Kidney (tissue), 14 donors: ENCODE results near the gene NOSIP. TPM values are rescaled to one million over a fixed set of nuclear protein-coding genes. Genes with fewer than 3 reads are reported as not detected.

Experiments used
- DNase-seq, 5 donors: peaks; one replicate each; pipeline ENCODE4 v3.0.0-alpha.2; 2013 to 2020
- FAIRE-seq: peaks from 2 replicates; lab custom pipeline; 2012; peaks lifted over from hg19 to GRCh38; lab: Jason Lieb, UNC
- H3K27ac ChIP-seq, 2 donors: one replicate each; pipeline ENCODE4 v1.7.0; 2013; ENCODE audit warnings: low read depth in 2 of 2, low read length in 2 of 2, inconsistent platforms in 1 of 2
- H3K27me3 ChIP-seq: one replicate; pipeline ENCODE4 v1.7.1; 2013; ENCODE audit warnings: low read length, inconsistent platforms; ENCODE audit not compliant: control insufficient read depth, insufficient read depth
- H3K36me3 ChIP-seq, 3 donors: one replicate each; pipeline versions ENCODE4 v1.7.0 to v1.7.1; 2013; ENCODE audit warnings: low read length in 3 of 3, control low read depth in 1 of 3, inconsistent platforms in 1 of 3; ENCODE audit not compliant: insufficient read depth in 3 of 3, control insufficient read depth in 2 of 3
- H3K4me1 ChIP-seq, 3 donors: one replicate each; pipeline versions ENCODE4 v1.7.0 to v1.7.1; 2013; ENCODE audit warnings: low read length in 3 of 3, inconsistent platforms in 1 of 3, low read depth in 1 of 3; ENCODE audit not compliant: control insufficient read depth in 2 of 3, insufficient read depth in 2 of 3
- H3K4me3 ChIP-seq, 3 donors: one replicate each; pipeline versions ENCODE4 v1.7.0 to v1.8.1; 2013; ENCODE audit warnings: low read length in 3 of 3, control low read depth in 1 of 3, inconsistent platforms in 1 of 3
- H3K9ac ChIP-seq, 3 donors: one replicate each; pipeline versions ENCODE4 v1.7.0 to v1.7.1; 2013; ENCODE audit warnings: low read length in 3 of 3, control low read depth in 1 of 3, inconsistent platforms in 1 of 3
- H3K9me3 ChIP-seq, 3 donors: one replicate each; pipeline versions ENCODE4 v1.7.0 to v1.7.1; 2013; ENCODE audit warnings: low read length in 3 of 3, control low read depth in 1 of 3, inconsistent platforms in 1 of 3; ENCODE audit not compliant: control insufficient read depth in 2 of 3, insufficient read depth in 1 of 3
- intact Hi-C: fragments of 100-400 bp; cut with DNase I; formaldehyde crosslinking; loops from one replicate; pipeline ENCODE4 v1.11.1; 2022
- polyA plus RNA-seq: library from polyadenylated mRNA; stranded (reverse); fragments of 350-450 nt; fragmentation: Illumina TruSeq; extraction: RNeasy Lipid Tissue Mini Kit (QIAGEN cat#74804); gene quantifications from one replicate; pipeline ENCODE4 v1.2.3, GENCODE V29; 2014; ENCODE audit warnings: low read depth, low replicate concordance; ENCODE audit not compliant: insufficient read depth
- total RNA-seq: library from RNA; stranded (reverse); fragmentation: NEBNext Ultra II Directional; extraction: Animal tissue kit (Norgen Biotek cat#: 25700); gene quantifications from one replicate; pipeline ENCODE4 v1.2.1, GENCODE V29; 2021
- TF ChIP-seq, protein P1 (sequence below): IDR thresholded peaks from 3 replicates; pipeline ENCODE4 v1.5.1; 2012; ENCODE audit warnings: mild to moderate bottlenecking, moderate library complexity, borderline replicate concordance; ENCODE audit not compliant: insufficient read depth; ENCODE audit errors: extremely low read depth
- donor health status: control.
- donor health status: control.
- donor health status: control.
- donor health status: control.
- donor health status: control.
- donor health status: DM: yes; HTN: yes; CAD: no.
- donor health status: Normal renal cell carcinoma (clear cell type).

NOSIP gene
- total and polyA plus RNA-seq, 2 donors from 2014 or later, result 52.8 to 122 TPM

DNA sequence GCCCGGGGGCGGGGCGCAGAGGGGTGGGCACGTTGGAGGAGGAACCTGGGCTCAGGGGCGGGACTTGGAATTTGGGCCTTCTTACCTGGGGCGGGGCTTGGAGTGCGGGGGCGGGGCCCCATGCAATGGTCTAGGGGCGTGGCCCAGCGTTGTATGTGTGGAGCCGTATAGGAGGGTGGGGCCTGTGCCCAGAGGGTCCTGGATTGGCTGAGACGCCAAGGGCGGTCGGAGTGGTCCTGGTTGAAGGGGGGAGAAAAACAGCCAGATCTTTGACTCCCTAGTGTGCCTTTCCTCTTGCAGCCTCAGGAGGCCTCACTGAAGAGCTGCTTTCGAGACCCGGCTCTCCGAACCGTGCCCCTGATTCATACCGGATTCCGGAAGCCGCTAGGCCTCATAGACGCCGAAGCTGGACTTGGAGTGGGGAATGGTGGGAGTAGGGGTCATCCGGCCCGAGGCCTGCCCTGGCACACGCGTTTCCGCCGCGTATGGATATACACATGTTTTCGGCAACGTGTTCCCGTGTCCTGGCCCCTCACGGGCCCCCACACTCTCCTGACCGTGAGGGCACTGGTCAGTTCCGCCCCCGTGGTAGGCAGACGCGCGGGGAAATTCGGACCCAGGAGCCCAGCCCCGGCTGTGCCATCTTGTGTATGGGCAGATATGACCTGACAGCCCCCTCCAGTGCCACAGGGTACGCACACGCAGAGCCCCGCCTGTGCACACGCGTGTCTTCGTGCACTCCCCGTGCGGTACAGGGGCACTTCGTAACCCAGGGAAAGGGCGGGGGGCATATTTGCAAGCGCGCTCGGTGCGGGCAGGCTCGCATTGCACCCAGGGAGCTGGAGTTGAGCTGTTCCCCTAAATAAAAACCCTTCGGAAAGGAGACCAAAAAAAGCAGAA lies 10.0 kb upstream of the NOSIP start:
- Histone ChIP-seq H3K4me3 (peak overlapping the region; percentile 50 to 88 (median 79)), H3K9me3 (no peaks in the 10 kb centered on the region), H3K27ac (peak overlapping the region; percentile 86 to 91), H3K27me3 (no peaks in the 10 kb centered on the region), H3K4me1 (peaks cover 0 to 15% (median 0%) of the 10 kb centered on the region in 3 donors), H3K9ac (peak overlapping the region; percentile 11 to 96 (median 89)), H3K36me3 (peaks cover 0 to 10% (median 0%) of the 10 kb centered on the region in 3 donors)
- DNase-seq, result peak; percentile 98 to 99 (median 98)
- FAIRE-seq, result no peak
- intact Hi-C loops, result no loop called here
- TF ChIP-seq, protein P1, sequence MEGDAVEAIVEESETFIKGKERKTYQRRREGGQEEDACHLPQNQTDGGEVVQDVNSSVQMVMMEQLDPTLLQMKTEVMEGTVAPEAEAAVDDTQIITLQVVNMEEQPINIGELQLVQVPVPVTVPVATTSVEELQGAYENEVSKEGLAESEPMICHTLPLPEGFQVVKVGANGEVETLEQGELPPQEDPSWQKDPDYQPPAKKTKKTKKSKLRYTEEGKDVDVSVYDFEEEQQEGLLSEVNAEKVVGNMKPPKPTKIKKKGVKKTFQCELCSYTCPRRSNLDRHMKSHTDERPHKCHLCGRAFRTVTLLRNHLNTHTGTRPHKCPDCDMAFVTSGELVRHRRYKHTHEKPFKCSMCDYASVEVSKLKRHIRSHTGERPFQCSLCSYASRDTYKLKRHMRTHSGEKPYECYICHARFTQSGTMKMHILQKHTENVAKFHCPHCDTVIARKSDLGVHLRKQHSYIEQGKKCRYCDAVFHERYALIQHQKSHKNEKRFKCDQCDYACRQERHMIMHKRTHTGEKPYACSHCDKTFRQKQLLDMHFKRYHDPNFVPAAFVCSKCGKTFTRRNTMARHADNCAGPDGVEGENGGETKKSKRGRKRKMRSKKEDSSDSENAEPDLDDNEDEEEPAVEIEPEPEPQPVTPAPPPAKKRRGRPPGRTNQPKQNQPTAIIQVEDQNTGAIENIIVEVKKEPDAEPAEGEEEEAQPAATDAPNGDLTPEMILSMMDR, result no peak

DNA sequence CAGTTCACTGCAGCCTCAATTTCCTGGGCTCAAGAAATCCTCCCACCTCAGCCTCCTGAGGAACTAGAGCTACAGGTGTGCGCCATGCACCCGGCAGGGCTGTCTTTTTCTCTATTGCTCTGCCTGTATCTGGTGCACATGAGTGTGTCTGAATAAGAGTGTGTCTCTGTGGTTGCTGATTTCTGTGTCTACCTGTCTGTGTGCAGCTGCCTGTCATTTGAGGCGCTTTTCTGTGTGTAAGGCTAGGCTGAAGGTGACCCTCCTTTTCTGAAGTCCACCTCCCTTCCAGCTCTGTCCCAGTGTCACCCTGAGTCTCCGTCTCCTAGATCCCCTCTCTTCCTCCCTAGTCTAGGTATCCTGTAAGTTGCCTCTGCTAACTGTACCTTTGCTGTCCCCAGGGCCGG lies 9.1 kb upstream of the NOSIP start:
- DNase-seq (no peak), FAIRE-seq (no peak)
- no peak overlapping the region for H3K9ac ChIP-seq
- intact Hi-C loops, result no loop called here
- H3K27me3 ChIP-seq, result no peaks in the 10 kb centered on the region
- peaks cover 0 to 15% (median 0%) of the 10 kb centered on the region in 3 donors for H3K4me1 ChIP-seq
- H3K9me3 ChIP-seq, result no peaks in the 10 kb centered on the region
- TF ChIP-seq, protein P1, result no peak
- H3K36me3 ChIP-seq, result peaks cover 0 to 8% (median 0%) of the 10 kb centered on the region in 3 donors
- no peak overlapping the region for H3K4me3 ChIP-seq
- H3K27ac ChIP-seq, result peak overlapping the region in 1 of 2 donors; percentile 41

DNA sequence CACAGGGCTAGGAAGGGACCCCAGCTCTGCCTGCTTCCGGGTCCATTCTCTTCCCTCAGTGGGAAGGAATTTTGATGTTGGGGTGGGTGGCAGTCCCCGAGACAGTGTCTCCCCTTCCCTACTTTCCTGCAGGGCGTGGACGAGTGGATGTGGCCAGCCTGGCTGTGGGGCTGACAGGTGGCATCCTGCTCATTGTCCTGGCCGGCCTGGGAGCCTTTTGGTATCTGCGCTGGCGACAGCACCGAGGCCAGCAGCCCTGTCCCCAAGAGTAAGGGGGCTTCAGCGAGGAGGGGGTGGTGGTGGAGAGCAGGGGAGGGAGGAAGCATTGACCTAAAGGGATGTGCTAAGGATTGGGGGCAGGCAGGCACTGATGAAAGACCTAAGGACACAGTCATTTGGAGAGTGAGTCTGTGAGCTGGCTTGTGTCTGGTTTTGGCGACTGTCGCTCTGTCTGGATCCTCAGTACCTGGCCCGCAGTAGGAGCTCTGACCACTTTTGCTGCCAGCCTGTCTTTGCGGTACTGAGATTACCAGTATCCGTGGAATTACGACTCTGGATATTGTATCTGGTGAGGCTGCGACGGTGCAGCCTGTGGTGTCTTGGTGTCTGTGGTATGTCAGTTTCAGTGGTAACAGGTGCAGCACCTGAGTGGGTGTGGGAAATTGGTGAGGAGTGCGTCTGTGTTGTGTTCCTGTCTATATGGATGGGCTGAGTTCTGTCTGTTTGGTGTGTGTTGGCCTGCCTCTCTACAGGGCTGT lies 8.2 kb upstream of the NOSIP start:
- Histone ChIP-seq H3K27ac (no peak overlapping the region), H3K9me3 (no peaks in the 10 kb centered on the region), H3K36me3 (no peaks in the 10 kb centered on the region), H3K4me3 (no peak overlapping the region), H3K4me1 (peaks cover 0 to 11% (median 0%) of the 10 kb centered on the region in 3 donors), H3K27me3 (no peaks in the 10 kb centered on the region), H3K9ac (no peak overlapping the region)
- TF ChIP-seq, protein P1, result no peak
- intact Hi-C loops, result no loop called here
- FAIRE-seq (no peak), DNase-seq (peak in 1 of 5 donors; percentile 51)
